Parathyroid adenoma (tissue), 2 donors: ENCODE measurements around the gene C2orf69.

Experiments used
- H2AFZ ChIP-seq: fragments of 300-600 bp; sonication (generic); one replicate; pipeline ENCODE4 v1.7.0; 2017; ENCODE audit warnings: antibody characterized with exemption, mild to moderate bottlenecking
- H3K27ac ChIP-seq: fragments of 300-600 bp; sonication (generic); one replicate; pipeline ENCODE4 v1.7.0; 2017
- H3K27me3 ChIP-seq: fragments of 300-600 bp; sonication (generic); one replicate; pipeline ENCODE4 v1.7.0; 2017; ENCODE audit warnings: low read length; ENCODE audit not compliant: control insufficient read depth, insufficient read depth
- H3K36me3 ChIP-seq: fragments of 300-600 bp; sonication (generic); one replicate; pipeline ENCODE4 v1.7.0; 2017; ENCODE audit warnings: low read length; ENCODE audit not compliant: control insufficient read depth, insufficient read depth
- H3K4me1 ChIP-seq: fragments of 300-600 bp; sonication (generic); one replicate; pipeline ENCODE4 v1.7.0; 2017; ENCODE audit warnings: control low read depth
- H3K4me2 ChIP-seq: fragments of 300-600 bp; sonication (generic); one replicate; pipeline ENCODE4 v1.7.0; 2017; ENCODE audit warnings: low read length
- H3K4me3 ChIP-seq: fragments of 300-600 bp; sonication (generic); one replicate; pipeline ENCODE4 v1.7.0; 2017; ENCODE audit warnings: low read depth, low read length
- H3K79me2 ChIP-seq: fragments of 300-600 bp; sonication (generic); one replicate; pipeline ENCODE4 v1.7.0; 2017; ENCODE audit warnings: control low read depth
- H3K9ac ChIP-seq: fragments of 300-600 bp; sonication (generic); one replicate; pipeline ENCODE4 v1.7.0; 2017; ENCODE audit warnings: mild to moderate bottlenecking
- H3K9me3 ChIP-seq: fragments of 300-600 bp; sonication (generic); one replicate; pipeline ENCODE4 v1.7.0; 2017; ENCODE audit warnings: low read length; ENCODE audit not compliant: control insufficient read depth
- CTCF ChIP-seq: fragments of 300-600 bp; sonication (generic); IDR thresholded peaks from one replicate; pipeline ENCODE4 v1.7.0; 2017; ENCODE audit warnings: antibody characterized with exemption, mild to moderate bottlenecking
- donor health status: primary hyperparathyroidism.

Gene C2orf69

GRCh38 chr2:199955339-199956061 lies 44.4 kb downstream of the C2orf69 start, which contains the start of the genes MAIP1 and TYW5:
MAIP1 (plus strand) TSS chr2:199955582; CDS start chr2:199955799, 217 bp downstream.
TYW5 (minus strand) TSS chr2:199955491; CDS start chr2:199955470, 21 bp downstream.
- Histone ChIP-seq H3K36me3 (no peaks in the 10 kb centered on the region), H3K79me2 (peaks cover 28% of the 10 kb centered on the region), H3K4me2 (peak within 1 kb of the TSS; percentile 91), H3K4me3 (peak within 1 kb of the TSS; percentile 86), H3K9me3 (no peaks in the 10 kb centered on the region), H2AFZ (peak within 1 kb of the TSS; percentile 91), H3K27ac (peak within 1 kb of the TSS; percentile 91), H3K4me1 (peaks cover 10% of the 10 kb centered on the region), H3K9ac (peak within 1 kb of the TSS; percentile 56), H3K27me3 (no peaks in the 10 kb centered on the region)
- peak; percentile 28 for TF ChIP-seq CTCF

GRCh38 chr2:199956062-199956380 lies 44.9 kb downstream of the C2orf69 start:
- H3K27ac ChIP-seq = peak overlapping the region; percentile 91
- H3K27me3 ChIP-seq = no peaks in the 10 kb centered on the region
- peak overlapping the region; percentile 86 for H3K4me3 ChIP-seq
- H3K36me3 ChIP-seq = no peaks in the 10 kb centered on the region
- TF ChIP-seq CTCF = no peak
- peak overlapping the region; percentile 91 for H2AFZ ChIP-seq
- H3K4me1 ChIP-seq = peaks cover 10% of the 10 kb centered on the region
- H3K9ac ChIP-seq = peak overlapping the region; percentile 56
- peak overlapping the region; percentile 91 for H3K4me2 ChIP-seq
- H3K9me3 ChIP-seq = no peaks in the 10 kb centered on the region
- H3K79me2 ChIP-seq = peaks cover 28% of the 10 kb centered on the region

GRCh38 chr2:199958014-199958413 lies 46.9 kb downstream of the C2orf69 start:
- H3K79me2 ChIP-seq = peaks cover 26% of the 10 kb centered on the region
- H3K4me3 ChIP-seq = no peak overlapping the region
- no peak overlapping the region for H3K4me2 ChIP-seq
- peaks cover 10% of the 10 kb centered on the region for H3K4me1 ChIP-seq
- no peak overlapping the region for H3K27ac ChIP-seq
- H2AFZ ChIP-seq = no peak overlapping the region
- TF ChIP-seq CTCF = no peak
- no peak overlapping the region for H3K9ac ChIP-seq
- no peaks in the 10 kb centered on the region for H3K9me3 ChIP-seq
- no peaks in the 10 kb centered on the region for H3K27me3 ChIP-seq
- H3K36me3 ChIP-seq = no peaks in the 10 kb centered on the region

GRCh38 chr2:199962203-199962602 lies 51.1 kb downstream of the C2orf69 start:
- Histone ChIP-seq H3K4me3 (no peak overlapping the region), H3K36me3 (no peaks in the 10 kb centered on the region), H3K27ac (no peak overlapping the region), H3K4me2 (no peak overlapping the region), H3K4me1 (no peaks in the 10 kb centered on the region), H3K9ac (no peak overlapping the region), H2AFZ (no peak overlapping the region), H3K9me3 (no peaks in the 10 kb centered on the region), H3K79me2 (no peaks in the 10 kb centered on the region), H3K27me3 (no peaks in the 10 kb centered on the region)
- TF ChIP-seq CTCF = no peak

- Histone ChIP-seq H3K4me1 (no peaks in the 10 kb centered on the region), H3K9me3 (no peaks in the 10 kb centered on the region), H3K9ac (no peak overlapping the region), H3K4me3 (no peak overlapping the region), H3K4me2 (no peak overlapping the region), H2AFZ (no peak overlapping the region), H3K27ac (no peak overlapping the region), H3K27me3 (no peaks in the 10 kb centered on the region), H3K36me3 (no peaks in the 10 kb centered on the region), H3K79me2 (no peaks in the 10 kb centered on the region)
- no peak for TF ChIP-seq CTCF
Measured at GRCh38 chr2:199966405-199966804, 55.3 kb downstream of the C2orf69 start.
